ENCODE results near the gene TSSC4.

TSSC4 gene

GRCh38 chr11:2450321-2451041, 49.9 kb downstream of the TSSC4 start:
- no peak for DNase-seq

- DNase-seq: no peak
Observed at GRCh38 chr11:2451336-2451735, 50.8 kb downstream of the TSSC4 start.

GRCh38 chr11:2451916-2452315, 51.4 kb downstream of the TSSC4 start:
- no peak for DNase-seq

- DNase-seq: no peak
Observed at GRCh38 chr11:2452321-2453012, 51.9 kb downstream of the TSSC4 start.

GRCh38 chr11:2453436-2453835, 52.9 kb downstream of the TSSC4 start:
- no peak for DNase-seq

Measured in NCI-H1694 (cell line).